Gastrocnemius medialis (tissue), 4 donors: ENCODE measurements around the gene PPFIBP1.

ENCODE experiments used
- CTCF ChIP-seq, 5 experiments: fragments of 450-650 bp in 3 of 5; fragments of 200-600 bp in 2 of 5; sonication (generic) in 2 of 5; IDR thresholded peaks in 4 of 5; conservative IDR thresholded peaks in 1 of 5; 1 replicate in 4 of 5; 2 replicates in 1 of 5; pipeline ENCODE4 v1.5.1; 2016 to 2019; ENCODE audit warnings: antibody characterized with exemption in 5 of 5, mild to moderate bottlenecking in 3 of 5, moderate library complexity in 3 of 5
- POLR2A ChIP-seq, 2 donors: fragments of 450-650 bp; IDR thresholded peaks; one replicate each; pipeline ENCODE4 v1.6.1; 2017; ENCODE audit warnings: antibody characterized with exemption in 2 of 2, mild to moderate bottlenecking in 2 of 2, moderate library complexity in 2 of 2

DNA sequence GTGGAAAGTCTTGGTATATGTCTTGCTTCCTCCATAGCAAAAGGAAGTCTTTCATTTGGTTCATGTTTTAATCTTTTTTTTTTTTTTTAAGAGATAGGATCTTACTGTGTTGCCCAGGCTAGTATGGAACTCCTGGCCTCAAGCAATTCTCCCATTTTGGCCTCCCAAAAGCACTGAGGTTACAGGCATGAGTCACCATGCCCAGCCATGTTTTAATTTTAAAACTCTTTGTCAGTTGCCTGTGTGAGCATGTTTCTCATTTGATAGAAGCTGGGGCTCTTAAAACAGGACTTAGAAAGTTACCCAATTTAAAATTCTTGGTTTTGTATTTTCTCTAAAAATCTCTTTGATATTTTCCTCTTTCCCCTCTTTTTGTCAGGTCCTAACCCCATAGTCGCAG lies 127.2 kb downstream of the PPFIBP1 start:
- TF ChIP-seq CTCF (IDR thresholded peaks at IDR 0.05 in 4 of 5, conservative IDR thresholded peaks at IDR 0.05 in 1 of 5) (no peak), POLR2A (IDR thresholded peaks at IDR 0.05) (no peak)
